ENCODE data around the gene TM7SF2. TPM values are rescaled to one million over a fixed set of nuclear protein-coding genes. Genes with fewer than 3 reads are reported as not detected.

The TM7SF2 gene
- total and polyA plus RNA-seq, 2 of the 13 experiments (the other 11 are each of a cell fraction or from before 2014, with no cell fraction given): 56.0 to 66.9 TPM

DNA sequence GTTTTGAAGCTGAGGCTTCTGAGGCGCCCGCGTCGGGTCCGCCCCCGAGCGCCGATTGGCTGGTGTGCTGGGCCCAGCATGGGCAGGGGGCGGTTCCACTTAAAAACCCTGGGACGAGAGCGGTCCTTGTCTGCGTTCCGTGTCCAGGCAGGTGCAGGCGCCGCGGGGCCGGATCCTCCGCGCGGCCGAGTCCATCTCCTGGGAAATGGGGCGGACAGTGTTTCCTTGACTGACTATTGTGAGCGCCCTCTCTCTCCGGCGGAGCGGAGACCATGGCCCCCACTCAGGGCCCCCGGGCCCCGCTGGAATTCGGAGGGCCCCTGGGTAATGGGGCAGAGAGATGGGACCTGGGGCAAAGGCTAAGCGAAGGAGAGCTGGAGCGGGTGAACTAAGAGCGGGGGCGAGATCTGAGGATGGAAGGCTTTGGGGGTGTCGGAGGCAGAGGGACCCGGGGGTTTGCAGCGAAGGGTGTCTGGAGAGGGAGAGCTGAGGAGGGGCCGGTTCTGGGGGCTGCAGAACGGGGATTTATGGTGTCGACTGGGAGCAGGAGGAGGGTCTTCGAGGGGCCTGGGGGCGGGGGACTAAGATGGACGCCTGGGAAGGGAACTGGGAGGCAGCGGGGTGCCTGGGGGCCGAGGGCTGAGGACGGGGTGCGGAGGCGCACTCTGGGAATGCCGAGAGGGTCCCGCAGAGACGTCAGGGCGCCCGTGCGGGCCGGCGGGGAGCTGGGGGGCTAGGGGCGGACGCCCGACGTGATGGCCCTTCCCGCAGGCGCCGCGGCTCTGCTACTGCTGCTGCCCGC is at the start of gene TM7SF2 (continued):
- TF ChIP-seq ZNF569 (CRISPR knock-in tag; IDR thresholded peaks at IDR 0.05; ENCODE audit: borderline replicate concordance): no peak
- TF ChIP-seq, protein P1, sequence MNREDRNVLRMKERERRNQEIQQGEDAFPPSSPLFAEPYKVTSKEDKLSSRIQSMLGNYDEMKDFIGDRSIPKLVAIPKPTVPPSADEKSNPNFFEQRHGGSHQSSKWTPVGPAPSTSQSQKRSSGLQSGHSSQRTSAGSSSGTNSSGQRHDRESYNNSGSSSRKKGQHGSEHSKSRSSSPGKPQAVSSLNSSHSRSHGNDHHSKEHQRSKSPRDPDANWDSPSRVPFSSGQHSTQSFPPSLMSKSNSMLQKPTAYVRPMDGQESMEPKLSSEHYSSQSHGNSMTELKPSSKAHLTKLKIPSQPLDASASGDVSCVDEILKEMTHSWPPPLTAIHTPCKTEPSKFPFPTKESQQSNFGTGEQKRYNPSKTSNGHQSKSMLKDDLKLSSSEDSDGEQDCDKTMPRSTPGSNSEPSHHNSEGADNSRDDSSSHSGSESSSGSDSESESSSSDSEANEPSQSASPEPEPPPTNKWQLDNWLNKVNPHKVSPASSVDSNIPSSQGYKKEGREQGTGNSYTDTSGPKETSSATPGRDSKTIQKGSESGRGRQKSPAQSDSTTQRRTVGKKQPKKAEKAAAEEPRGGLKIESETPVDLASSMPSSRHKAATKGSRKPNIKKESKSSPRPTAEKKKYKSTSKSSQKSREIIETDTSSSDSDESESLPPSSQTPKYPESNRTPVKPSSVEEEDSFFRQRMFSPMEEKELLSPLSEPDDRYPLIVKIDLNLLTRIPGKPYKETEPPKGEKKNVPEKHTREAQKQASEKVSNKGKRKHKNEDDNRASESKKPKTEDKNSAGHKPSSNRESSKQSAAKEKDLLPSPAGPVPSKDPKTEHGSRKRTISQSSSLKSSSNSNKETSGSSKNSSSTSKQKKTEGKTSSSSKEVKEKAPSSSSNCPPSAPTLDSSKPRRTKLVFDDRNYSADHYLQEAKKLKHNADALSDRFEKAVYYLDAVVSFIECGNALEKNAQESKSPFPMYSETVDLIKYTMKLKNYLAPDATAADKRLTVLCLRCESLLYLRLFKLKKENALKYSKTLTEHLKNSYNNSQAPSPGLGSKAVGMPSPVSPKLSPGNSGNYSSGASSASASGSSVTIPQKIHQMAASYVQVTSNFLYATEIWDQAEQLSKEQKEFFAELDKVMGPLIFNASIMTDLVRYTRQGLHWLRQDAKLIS (CRISPR knock-in tag; IDR thresholded peaks at IDR 0.05): no peak
- TF ChIP-seq IRF1 (CRISPR knock-in tag; IDR thresholded peaks at IDR 0.05; ENCODE audit: low read depth): no peak
- TF ChIP-seq ZNF609 (CRISPR knock-in tag; IDR thresholded peaks at IDR 0.05; ENCODE audit: borderline replicate concordance): 0 out of 2 replicates have a peak, but pooled peaks have one; percentile 7
- TF ChIP-seq KMT2B (CRISPR knock-in tag; IDR thresholded peaks at IDR 0.05): no peak
- no peak for TF ChIP-seq ARID3A (IDR thresholded peaks at IDR 0.05; ENCODE audit: low read depth, low read length)
- no peak for TF ChIP-seq ESRRA (CRISPR knock-in tag; IDR thresholded peaks at IDR 0.05; ENCODE audit: low read depth)
- no peak for TF ChIP-seq ATRX (CRISPR knock-in tag; IDR thresholded peaks at IDR 0.05; ENCODE audit: borderline replicate concordance)
- TF ChIP-seq HBP1 (CRISPR knock-in tag; IDR thresholded peaks at IDR 0.05; ENCODE audit: low read depth): 0 out of 2 replicates have a peak, but pooled peaks have one; percentile 51
- no peak for TF ChIP-seq SIN3B (IDR thresholded peaks at IDR 0.05; ENCODE audit: low read length)
- TF ChIP-seq ZKSCAN5 (CRISPR knock-in tag; IDR thresholded peaks at IDR 0.05): no peak
- TF ChIP-seq ZNF17 (CRISPR knock-in tag; IDR thresholded peaks at IDR 0.05): no peak
- no peak for TF ChIP-seq RARG (CRISPR knock-in tag; IDR thresholded peaks at IDR 0.05; ENCODE audit: low read depth)
- TF ChIP-seq ZSCAN22 (CRISPR knock-in tag; IDR thresholded peaks at IDR 0.05): no peak

Data from HepG2 (cell line).